Mesodermal cell (in vitro differentiated cells): ENCODE results near the gene CTR9. TPM values are rescaled to one million over a fixed set of nuclear protein-coding genes. Genes with fewer than 3 reads are reported as not detected.

Source experiments
- H3K27ac ChIP-seq: 2 replicates; pipeline ENCODE4 v1.7.0; 2013; ENCODE audit warnings: mild to moderate bottlenecking, low read depth, low read length, moderate library complexity; ENCODE audit not compliant: severe bottlenecking
- H3K36me3 ChIP-seq: 2 replicates; pipeline ENCODE4 v1.7.1; 2013; ENCODE audit warnings: mild to moderate bottlenecking, low read length, moderate library complexity; ENCODE audit not compliant: control insufficient read depth, insufficient read depth
- H3K4me1 ChIP-seq: one replicate; pipeline ENCODE4 v1.7.1; 2013; ENCODE audit warnings: mild to moderate bottlenecking, low read length; ENCODE audit not compliant: insufficient read depth, control insufficient read depth, poor library complexity, severe bottlenecking
- H3K4me3 ChIP-seq: 2 replicates; pipeline ENCODE4 v1.7.0; 2013; ENCODE audit warnings: low read length, control low read depth, mild to moderate bottlenecking; ENCODE audit not compliant: insufficient read depth, poor library complexity, severe bottlenecking; ENCODE audit errors: extremely low read depth
- H3K9me3 ChIP-seq: 2 replicates; pipeline ENCODE4 v1.7.1; 2013; ENCODE audit warnings: mild to moderate bottlenecking, low read length, moderate library complexity; ENCODE audit not compliant: control insufficient read depth
- WGBS, 2 experiments: methylation state at CpG; one replicate each; pipeline ENCODE4 v1.1.5; 2013; ENCODE audit warnings: missing lambda C conversion rate in 2 of 2; ENCODE audit not compliant: insufficient coverage in 2 of 2; 5-methylcytosine and 5-hydroxymethylcytosine counted together
- polyA plus RNA-seq, 2 experiments: library from polyadenylated mRNA; stranded (reverse); fragments of 50-300 nt; gene quantifications; one replicate each; pipeline ENCODE4 v1.2.3, GENCODE V29; 2013

The CTR9 gene
- polyA plus RNA-seq (2013, experiment 1 of 2): 33.8 TPM
- 33.3 TPM for polyA plus RNA-seq (2013, experiment 2 of 2)

GRCh38 chr11:10750838-10751580 is at the start of gene CTR9:
Gene CTR9, plus strand, starts transcription at chr11:10751246. Its CDS starts 167 bp downstream, at chr11:10751413.
- Histone ChIP-seq H3K27ac (peak within 1 kb of the TSS; percentile 91), H3K9me3 (no peaks in the 10 kb centered on the region), H3K4me1 (no peaks in the 10 kb centered on the region), H3K4me3 (peak within 1 kb of the TSS; percentile 83), H3K36me3 (peaks cover 26% of the 10 kb centered on the region)
- WGBS, 2 experiments: 0% methylated on average over 49 to 66 of the region's 67 CpGs

DNA sequence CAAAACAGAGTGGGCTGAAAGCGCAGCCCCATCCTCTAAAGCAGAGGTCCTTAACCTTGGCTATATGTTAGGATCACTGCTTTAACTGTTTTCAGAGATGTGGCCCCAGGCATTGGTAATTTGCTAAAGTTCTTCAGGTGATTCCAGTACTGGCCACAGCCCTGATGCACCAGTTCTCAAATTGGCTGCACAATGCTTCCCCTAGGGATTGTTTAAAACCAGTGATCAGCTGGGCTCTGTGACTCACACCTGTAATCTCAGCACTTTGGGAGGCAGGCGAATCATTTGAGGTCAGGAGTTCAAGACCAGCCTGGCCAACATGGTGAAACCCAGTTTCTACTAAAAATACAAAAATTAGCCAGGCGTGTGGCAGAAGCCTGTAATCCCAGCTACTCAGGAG is 49.1 kb upstream of the CTR9 start:
- no peak overlapping the region for H3K27ac ChIP-seq
- H3K36me3 ChIP-seq: no peaks in the 10 kb centered on the region
- peaks cover 4% of the 10 kb centered on the region for H3K9me3 ChIP-seq
- H3K4me3 ChIP-seq: no peak overlapping the region
- no peaks in the 10 kb centered on the region for H3K4me1 ChIP-seq
- WGBS, 2 experiments: 92 to 93% methylated on average over 2 to 3 of the region's 3 CpGs

DNA sequence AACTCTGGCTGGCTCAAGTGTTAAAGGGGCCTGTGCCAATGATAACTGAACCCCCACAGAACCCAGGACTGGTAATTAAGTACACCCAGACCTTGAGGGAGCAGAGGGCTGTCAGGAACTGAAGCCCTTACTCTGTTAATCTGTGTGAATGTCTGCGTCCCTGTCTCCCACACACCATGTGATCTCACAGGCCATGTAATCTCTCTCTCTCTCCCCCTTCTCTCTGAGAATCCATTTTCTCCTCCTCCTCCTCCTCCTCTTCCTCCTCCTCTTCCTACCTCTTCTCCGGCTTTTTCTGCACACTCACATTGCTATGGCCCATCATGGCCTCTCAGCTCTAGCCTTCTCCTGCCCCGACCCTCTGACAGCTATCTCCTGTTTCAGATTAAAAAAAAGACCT is 42.9 kb upstream of the CTR9 start:
- no peaks in the 10 kb centered on the region for H3K36me3 ChIP-seq
- peaks cover 7% of the 10 kb centered on the region for H3K4me1 ChIP-seq
- H3K27ac ChIP-seq: no peak overlapping the region
- 90 to 95% methylated on average over 3 of the region's 3 CpGs for WGBS, 2 experiments
- no peak overlapping the region for H3K4me3 ChIP-seq
- H3K9me3 ChIP-seq: no peaks in the 10 kb centered on the region

DNA sequence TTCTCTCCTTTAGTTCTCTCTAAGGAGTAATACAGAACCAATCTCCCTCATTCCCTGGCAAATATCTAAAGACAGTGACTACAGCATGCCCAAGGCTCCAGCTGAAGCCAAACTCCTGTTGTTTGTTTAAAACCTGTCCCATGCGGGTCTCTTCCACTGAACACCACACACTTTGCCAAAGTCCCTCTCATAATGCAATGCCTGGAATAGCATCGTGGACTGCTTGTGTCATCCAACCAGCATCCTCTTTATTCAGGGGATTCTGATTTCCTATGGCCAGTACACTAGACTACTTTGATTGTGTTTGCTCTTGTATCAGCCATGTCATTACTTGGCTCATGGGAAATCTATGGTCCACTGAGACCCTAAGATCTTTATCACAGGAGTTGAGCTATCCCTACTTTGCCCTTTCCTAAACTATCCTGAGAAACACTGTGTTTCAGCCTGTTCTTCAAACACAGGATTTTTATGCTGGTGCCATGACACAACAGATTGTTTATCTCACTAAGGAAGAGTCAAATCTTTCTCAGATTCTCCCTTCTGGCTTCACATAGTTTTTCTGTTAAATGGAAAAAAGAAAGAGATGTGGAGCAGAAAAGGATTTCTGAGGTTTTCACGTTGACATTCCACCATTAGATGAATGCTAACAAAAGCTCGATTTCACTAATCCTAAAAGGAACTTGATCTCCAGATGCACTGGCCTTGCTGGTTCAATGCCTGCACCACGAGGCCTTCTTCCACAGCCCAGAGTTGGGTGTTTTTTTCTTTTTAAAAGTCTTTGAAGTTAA is 41.6 kb upstream of the CTR9 start:
- H3K36me3 ChIP-seq: no peaks in the 10 kb centered on the region
- WGBS, 2 experiments: 90 to 91% methylated on average over 3 to 4 of the region's 5 CpGs
- no peak overlapping the region for H3K27ac ChIP-seq
- no peak overlapping the region for H3K4me3 ChIP-seq
- H3K4me1 ChIP-seq: peaks cover 7% of the 10 kb centered on the region
- no peaks in the 10 kb centered on the region for H3K9me3 ChIP-seq

DNA sequence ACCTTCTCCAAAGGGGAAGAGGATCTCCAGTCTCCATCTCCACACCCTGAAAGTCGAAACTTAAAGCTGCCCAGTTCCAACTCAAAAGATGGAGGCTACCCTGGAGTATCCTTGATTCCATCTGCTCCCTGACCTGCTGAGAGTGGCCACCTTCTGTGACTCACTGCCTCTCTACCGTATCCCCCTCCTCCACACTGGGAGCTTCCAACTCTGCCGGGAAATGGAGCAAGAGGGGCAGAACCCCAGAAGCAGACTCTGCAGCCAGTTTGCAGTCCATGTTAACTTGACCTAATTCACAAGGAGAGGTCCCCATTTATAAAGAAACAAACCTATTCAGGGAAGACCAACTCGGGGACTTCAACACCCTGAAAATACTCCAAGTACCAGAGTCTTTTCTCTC is 35.5 kb upstream of the CTR9 start:
- H3K4me3 ChIP-seq: no peak overlapping the region
- no peak overlapping the region for H3K27ac ChIP-seq
- WGBS, 2 experiments: 66 to 100% methylated on average over 1 to 4 of the region's 4 CpGs
- H3K9me3 ChIP-seq: no peaks in the 10 kb centered on the region
- peaks cover 14% of the 10 kb centered on the region for H3K4me1 ChIP-seq
- no peaks in the 10 kb centered on the region for H3K36me3 ChIP-seq

DNA sequence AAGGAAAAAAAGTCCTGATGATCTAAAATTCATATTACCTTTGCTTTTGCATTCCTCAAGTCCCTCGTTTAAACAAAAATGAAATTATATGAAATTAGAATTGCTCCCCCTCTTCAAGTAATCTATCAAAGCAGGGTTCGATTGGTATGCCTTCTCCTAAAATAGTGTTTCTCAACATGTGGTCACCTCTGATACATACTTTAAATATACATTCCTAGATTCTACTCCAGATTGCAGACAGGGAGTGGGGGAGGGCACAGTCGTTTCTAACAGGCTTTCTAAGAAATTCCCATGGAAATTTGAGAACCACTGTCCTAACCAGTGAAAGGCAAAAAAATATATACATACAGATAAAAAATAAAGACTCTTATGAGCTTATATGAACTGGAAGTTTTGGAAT is 34.9 kb upstream of the CTR9 start:
- 43% methylated on average over 1 of the region's 3 CpGs; no CpG with 5 or more reads in 1 of the 2 experiments for WGBS, 2 experiments
- Histone ChIP-seq H3K36me3 (no peaks in the 10 kb centered on the region), H3K9me3 (no peaks in the 10 kb centered on the region), H3K4me3 (no peak overlapping the region), H3K27ac (no peak overlapping the region), H3K4me1 (peaks cover 14% of the 10 kb centered on the region)

GRCh38 chr11:10716543-10717259 is 34.3 kb upstream of the CTR9 start:
- WGBS, 2 experiments: 95 to 98% methylated on average over 5 to 8 of the region's 9 CpGs
- Histone ChIP-seq H3K9me3 (no peaks in the 10 kb centered on the region), H3K36me3 (no peaks in the 10 kb centered on the region), H3K4me3 (no peak overlapping the region), H3K27ac (no peak overlapping the region), H3K4me1 (peaks cover 14% of the 10 kb centered on the region)

DNA sequence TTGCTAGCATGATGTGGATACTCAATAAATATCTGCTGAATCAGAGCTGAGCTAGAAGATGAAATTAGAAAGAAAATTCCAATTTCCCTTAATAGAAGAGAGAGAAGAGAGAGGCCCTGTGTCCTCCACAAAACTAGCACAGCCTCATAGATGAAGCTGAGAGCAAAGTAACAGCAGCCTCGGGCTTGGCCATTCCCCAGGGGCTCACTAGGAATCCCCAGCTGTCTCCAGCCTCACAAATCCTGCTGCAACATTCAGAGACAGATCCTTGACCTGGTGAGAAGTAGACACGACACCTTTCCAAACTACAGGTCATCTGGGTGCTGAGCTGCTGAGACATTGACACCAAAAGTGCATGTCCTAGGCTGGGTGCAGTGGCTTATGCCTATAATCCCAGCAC is 31.4 kb upstream of the CTR9 start:
- H3K4me1 ChIP-seq: peaks cover 14% of the 10 kb centered on the region
- H3K27ac ChIP-seq: no peak overlapping the region
- WGBS, 2 experiments: 75 to 94% methylated on average over 1 to 2 of the region's 2 CpGs
- H3K4me3 ChIP-seq: no peak overlapping the region
- no peaks in the 10 kb centered on the region for H3K9me3 ChIP-seq
- no peaks in the 10 kb centered on the region for H3K36me3 ChIP-seq

DNA sequence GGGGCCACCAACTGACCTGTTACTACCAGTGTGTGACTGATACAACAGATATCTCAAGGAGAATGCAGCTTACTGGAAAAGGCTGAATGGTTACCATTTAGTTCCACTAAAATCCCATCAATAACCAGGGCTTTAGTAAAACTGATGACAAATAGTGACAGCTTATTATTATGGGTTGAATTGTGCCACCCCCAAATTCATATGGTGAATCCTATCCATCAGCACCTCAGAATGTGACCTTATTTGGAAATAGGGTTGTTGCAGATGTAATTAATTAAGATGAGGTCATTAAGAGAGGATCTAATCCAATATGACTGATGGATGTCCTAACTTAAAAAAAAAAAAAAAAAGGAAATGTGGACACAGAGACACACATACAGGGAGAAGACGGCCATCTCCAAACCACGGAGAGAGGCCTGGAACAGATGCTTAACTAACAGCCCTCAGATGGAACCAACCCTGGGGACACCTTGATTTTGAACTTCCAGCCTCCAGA is 30.1 kb upstream of the CTR9 start:
- no peaks in the 10 kb centered on the region for H3K36me3 ChIP-seq
- H3K4me1 ChIP-seq: peaks cover 6% of the 10 kb centered on the region
- 90% methylated on average over 2 of the region's 2 CpGs; no CpG with 5 or more reads in 1 of the 2 experiments for WGBS, 2 experiments
- no peak overlapping the region for H3K27ac ChIP-seq
- H3K9me3 ChIP-seq: no peaks in the 10 kb centered on the region
- no peak overlapping the region for H3K4me3 ChIP-seq

GRCh38 chr11:10722307-10722706 is 28.7 kb upstream of the CTR9 start:
- H3K27ac ChIP-seq: no peak overlapping the region
- H3K4me3 ChIP-seq: no peak overlapping the region
- no peaks in the 10 kb centered on the region for H3K4me1 ChIP-seq
- WGBS, 2 experiments: 100% methylated on average over 3 of the region's 4 CpGs
- no peaks in the 10 kb centered on the region for H3K9me3 ChIP-seq
- H3K36me3 ChIP-seq: no peaks in the 10 kb centered on the region
